ENCODE measurements around the gene RPN2.

DNA sequence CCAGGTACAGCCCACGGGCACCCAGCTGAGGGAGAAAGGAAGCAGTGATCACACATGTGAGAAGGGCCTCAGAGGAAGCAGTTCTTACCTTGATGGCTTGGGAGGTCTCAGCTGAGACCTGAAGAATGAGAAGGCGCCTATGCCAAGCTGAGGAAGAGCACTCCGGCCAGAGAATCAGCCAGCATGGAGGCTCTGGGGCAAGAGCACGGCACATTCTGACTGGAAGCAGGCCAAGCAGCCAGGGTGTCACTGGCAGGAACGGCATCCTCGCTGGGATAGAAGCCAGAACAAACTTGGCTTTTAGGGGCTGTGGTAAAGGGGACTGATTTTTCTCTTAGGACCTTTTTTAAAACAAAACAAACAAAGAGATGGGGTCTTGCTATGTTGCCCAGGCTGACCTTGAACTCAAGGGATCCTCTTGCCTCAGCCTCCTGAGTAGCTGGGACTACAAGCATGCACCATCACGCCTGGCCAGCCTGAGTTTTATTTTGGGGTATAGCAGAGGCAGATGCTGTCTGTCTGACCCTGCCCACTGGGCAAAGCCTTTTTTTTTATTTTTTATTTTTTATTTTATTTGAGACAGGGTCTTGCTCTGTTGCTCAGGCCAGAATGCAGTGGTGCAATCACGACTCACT lies 64.9 kb downstream of the RPN2 start:
- TF ChIP-seq, protein P1, sequence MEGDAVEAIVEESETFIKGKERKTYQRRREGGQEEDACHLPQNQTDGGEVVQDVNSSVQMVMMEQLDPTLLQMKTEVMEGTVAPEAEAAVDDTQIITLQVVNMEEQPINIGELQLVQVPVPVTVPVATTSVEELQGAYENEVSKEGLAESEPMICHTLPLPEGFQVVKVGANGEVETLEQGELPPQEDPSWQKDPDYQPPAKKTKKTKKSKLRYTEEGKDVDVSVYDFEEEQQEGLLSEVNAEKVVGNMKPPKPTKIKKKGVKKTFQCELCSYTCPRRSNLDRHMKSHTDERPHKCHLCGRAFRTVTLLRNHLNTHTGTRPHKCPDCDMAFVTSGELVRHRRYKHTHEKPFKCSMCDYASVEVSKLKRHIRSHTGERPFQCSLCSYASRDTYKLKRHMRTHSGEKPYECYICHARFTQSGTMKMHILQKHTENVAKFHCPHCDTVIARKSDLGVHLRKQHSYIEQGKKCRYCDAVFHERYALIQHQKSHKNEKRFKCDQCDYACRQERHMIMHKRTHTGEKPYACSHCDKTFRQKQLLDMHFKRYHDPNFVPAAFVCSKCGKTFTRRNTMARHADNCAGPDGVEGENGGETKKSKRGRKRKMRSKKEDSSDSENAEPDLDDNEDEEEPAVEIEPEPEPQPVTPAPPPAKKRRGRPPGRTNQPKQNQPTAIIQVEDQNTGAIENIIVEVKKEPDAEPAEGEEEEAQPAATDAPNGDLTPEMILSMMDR (IDR thresholded peaks at IDR 0.05; ENCODE audit: poor library complexity, severe bottlenecking), result no peak
- no peak for TF ChIP-seq POLR2AphosphoS5 (IDR thresholded peaks at IDR 0.05)

Measured in neural cell (in vitro differentiated cells).